GM18951 (cell line): Measurements from ENCODE around the gene SCGB1A1.

Experiments used
- POLR2A ChIP-seq: IDR thresholded peaks from 4 replicates; pipeline ENCODE4 v1.6.1; 2011; ENCODE audit warnings: mild to moderate bottlenecking; ENCODE audit not compliant: insufficient read length, insufficient read depth; ENCODE audit errors: extremely low read depth
- in situ Hi-C: fragments of 300-500 bp; cut with MboI; formaldehyde crosslinking; loops from one replicate; pipeline ENCODE4 v1.12.0; 2022; ENCODE audit warnings: low sequenced_read_pairs, mixed read lengths, inconsistent platforms; ENCODE audit not compliant: unreplicated experiment

Gene SCGB1A1

GRCh38 chr11:62418733-62419132, at the start of gene SCGB1A1:
SCGB1A1 (plus strand) TSS chr11:62419033; CDS start chr11:62419096, 63 bp downstream.
- TF ChIP-seq POLR2A: no peak
- in situ Hi-C loops: no loop called here

GRCh38 chr11:62370743-62371440, 47.9 kb upstream of the SCGB1A1 start:
- no peak for TF ChIP-seq POLR2A
- in situ Hi-C loops: no loop called here

GRCh38 chr11:62372871-62373270, 46.0 kb upstream of the SCGB1A1 start:
- TF ChIP-seq POLR2A: no peak
- in situ Hi-C loops: no loop called here

- TF ChIP-seq POLR2A: no peak
- in situ Hi-C loops: no loop called here
These were observed 45.2 kb upstream of the SCGB1A1 start for GRCh38 chr11:62373464-62374119.

- in situ Hi-C loops: loop anchor here (25.0 kb wide), 1 partner anchor 488 kb away; no protein-coding TSS in a partner anchor
- no peak for TF ChIP-seq POLR2A
These were observed 44.0 kb upstream of the SCGB1A1 start for GRCh38 chr11:62374801-62375200.

- in situ Hi-C loops: loop anchor here (25.0 kb wide), 1 partner anchor 484 kb away; no protein-coding TSS in a partner anchor
These were observed 40.3 kb upstream of the SCGB1A1 start for GRCh38 chr11:62378459-62379063.

- in situ Hi-C loops: loop anchor here (25.0 kb wide), 1 partner anchor 483 kb away; no protein-coding TSS in a partner anchor
These were observed 39.2 kb upstream of the SCGB1A1 start for GRCh38 chr11:62379586-62379985.

GRCh38 chr11:62380821-62381245, 38.0 kb upstream of the SCGB1A1 start:
- in situ Hi-C loops: loop anchor here (25.0 kb wide), 1 partner anchor 481 kb away; no protein-coding TSS in a partner anchor

GRCh38 chr11:62383822-62384221, 35.0 kb upstream of the SCGB1A1 start:
- in situ Hi-C loops: loop anchor here (25.0 kb wide), 1 partner anchor 478 kb away; no protein-coding TSS in a partner anchor
- TF ChIP-seq POLR2A: no peak

GRCh38 chr11:62386083-62386482, 32.8 kb upstream of the SCGB1A1 start:
- in situ Hi-C loops: loop anchor here (25.0 kb wide), 1 partner anchor 476 kb away; no protein-coding TSS in a partner anchor

- in situ Hi-C loops: loop anchor here (25.0 kb wide), 1 partner anchor 475 kb away; no protein-coding TSS in a partner anchor
- no peak for TF ChIP-seq POLR2A
These were observed 31.5 kb upstream of the SCGB1A1 start for GRCh38 chr11:62387381-62387780.

GRCh38 chr11:62388999-62389398, 29.8 kb upstream of the SCGB1A1 start:
- TF ChIP-seq POLR2A: no peak
- in situ Hi-C loops: loop anchor here (25.0 kb wide), 1 partner anchor 473 kb away; no protein-coding TSS in a partner anchor

GRCh38 chr11:62390237-62390636, 28.6 kb upstream of the SCGB1A1 start:
- TF ChIP-seq POLR2A: no peak
- in situ Hi-C loops: loop anchor here (25.0 kb wide), 1 partner anchor 472 kb away; no protein-coding TSS in a partner anchor
